Measurements from ENCODE around the gene ATRN.
"Not testable (repeated sequence)": the region's sequence is repeated elsewhere in the genome, so short reads cannot be mapped to it uniquely, and the experiment has no call there.

Gene ATRN

DNA sequence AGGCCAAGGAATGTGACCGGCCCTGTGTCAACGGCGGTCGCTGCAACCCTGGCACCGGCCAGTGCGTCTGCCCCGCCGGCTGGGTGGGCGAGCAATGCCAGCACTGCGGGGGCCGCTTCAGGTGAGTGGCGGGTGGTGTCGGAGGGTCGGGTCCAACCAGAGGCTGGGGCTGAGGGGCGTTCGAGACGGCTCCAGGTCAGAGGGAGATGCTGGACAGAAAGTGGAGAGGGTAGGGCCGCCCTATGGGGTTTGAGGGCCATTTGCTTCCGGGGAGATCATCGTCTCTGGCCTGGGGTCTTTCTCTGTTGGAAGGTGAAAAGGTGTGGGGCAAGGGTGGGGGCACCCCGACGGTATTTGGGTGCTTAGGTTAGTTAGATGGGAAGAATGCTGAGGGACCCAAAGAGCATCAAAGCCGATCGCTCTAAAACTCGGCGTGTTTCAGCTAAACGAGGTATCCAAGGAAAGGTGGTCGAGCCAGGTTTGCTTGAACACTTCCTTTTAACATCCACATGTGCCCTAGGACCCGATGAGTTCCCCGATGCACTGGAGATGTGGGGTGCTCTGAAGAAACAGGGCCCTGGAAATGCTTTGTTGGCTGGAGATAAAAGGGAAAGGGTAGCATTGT lies 691 bp downstream of the ATRN start:
- no peak for DNase-seq

DNA sequence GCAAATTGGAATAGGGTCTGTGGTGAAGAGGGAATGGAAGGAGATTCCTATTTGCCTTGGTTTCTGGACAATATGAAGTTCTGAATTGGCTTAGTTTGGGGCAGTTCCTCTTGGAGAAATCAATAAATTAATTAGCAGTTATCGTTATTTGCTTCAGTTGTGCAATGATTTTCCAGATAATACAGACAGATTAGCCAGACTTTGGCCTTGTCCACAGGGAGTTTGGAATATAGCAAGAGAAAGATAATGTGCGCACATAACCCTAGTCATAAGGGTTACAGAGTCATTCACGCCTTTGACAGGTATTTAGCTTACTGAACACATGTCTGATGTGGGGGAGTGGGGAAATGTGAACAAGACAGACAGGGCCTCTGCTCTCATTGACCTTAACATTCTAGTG lies 1.3 kb downstream of the ATRN start:
- no peak for DNase-seq

DNA sequence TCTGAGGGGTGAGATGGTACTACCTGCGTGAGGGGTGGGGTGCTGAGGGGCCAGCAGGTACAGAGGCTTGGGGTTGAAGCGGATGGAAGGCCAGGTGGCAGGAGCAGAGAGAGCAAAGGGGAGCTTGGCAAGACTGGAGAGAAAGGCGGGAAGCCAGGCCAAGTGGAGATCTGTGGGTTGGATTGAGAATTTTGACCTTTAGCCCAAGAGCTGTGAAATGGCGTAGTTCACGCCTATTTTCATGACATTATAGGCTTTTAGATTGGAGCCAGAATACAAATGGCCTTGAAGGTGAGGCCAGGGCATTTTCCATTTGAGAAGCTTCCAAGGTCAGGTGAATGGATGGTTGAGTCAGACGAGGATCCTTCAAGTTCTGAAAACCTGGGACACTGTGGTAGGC lies 2.5 kb downstream of the ATRN start:
- no peak for DNase-seq

DNA sequence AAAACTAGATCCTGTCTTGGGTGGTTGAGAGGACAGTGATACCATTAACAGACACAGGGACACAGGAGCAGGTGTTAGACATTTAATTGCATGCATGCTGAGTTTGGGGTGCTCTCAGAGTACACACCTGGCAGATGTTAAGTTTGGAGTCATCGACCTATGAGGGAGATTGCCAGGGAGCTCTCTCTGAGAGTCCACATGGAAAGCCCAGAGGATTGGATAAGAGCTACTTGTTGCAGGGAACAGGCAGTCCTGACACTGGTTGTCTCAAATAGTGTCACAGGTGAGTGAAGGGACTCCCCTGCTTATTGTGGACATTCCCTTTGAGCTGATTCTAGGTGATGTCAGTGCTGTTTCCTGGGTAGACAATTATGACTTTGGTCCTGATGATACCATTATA lies 3.1 kb downstream of the ATRN start:
- DNase-seq = no peak

DNA sequence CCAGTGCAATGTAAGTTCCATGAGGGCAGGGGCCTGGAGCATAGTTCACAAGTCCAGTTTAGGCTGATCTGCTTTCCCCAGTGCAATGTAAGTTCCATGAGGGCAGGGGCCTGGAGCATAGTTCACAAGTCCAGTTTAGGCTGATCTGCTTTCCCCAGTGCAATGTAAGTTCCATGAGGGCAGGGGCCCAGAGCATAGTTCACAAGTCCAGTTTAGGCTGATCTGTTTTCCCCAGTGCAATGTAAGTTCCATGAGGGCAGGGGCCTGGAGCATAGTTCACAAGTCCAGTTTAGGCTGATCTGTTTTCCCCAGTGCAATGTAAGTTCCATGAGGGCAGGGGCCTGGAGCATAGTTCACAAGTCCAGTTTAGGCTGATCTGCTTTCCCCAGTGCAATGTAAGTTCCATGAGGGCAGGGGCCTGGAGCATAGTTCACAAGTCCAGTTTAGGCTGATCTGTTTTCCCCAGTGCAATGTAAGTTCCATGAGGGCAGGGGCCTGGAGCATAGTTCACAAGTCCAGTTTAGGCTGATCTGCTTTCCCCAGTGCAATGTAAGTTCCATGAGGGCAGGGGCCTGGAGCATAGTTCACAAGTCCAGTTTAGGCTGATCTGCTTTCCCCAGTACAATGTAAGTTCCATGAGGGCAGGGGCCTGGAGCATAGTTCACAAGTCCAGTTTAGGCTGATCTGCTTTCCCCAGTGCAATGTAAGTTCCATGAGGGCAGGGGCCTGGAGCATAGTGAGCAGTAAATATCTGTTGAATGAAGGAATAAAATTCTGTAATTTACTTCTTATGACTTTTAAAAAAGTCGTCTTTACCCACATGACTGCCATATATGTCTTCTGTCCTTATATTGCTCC lies 6.4 kb downstream of the ATRN start:
- not testable (repeated sequence) for DNase-seq

DNA sequence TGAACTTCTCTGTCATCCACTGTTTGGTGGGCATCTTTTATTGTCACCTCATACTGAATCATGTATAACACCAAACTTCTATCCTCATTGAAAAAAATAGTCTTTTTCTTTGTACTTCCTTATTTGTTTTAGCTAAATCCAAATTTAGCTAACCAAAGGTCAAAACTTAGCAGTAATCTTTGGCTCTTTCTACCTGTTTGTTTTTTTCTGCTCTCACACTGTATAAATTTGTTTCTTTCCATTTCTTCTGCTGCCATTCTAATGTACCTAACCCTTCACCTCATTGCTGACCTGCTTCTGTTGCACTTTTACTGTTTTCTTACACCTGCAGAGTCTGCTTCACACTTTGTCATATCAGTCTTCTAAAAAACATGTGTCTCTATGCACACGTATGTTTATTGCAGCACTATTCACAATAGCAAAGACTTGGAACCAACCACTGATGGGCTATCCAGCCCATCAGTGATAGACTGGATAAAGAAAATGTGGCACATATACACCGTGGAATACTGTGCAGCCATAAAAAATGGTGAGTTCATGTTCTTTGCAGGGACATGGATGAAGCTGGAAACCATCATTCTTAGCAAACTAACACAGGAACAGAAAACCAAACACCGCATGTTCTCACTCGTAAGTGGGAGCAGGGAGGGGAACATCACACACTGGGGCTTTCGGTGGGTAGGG lies 7.2 kb downstream of the ATRN start:
- no peak for DNase-seq

DNA sequence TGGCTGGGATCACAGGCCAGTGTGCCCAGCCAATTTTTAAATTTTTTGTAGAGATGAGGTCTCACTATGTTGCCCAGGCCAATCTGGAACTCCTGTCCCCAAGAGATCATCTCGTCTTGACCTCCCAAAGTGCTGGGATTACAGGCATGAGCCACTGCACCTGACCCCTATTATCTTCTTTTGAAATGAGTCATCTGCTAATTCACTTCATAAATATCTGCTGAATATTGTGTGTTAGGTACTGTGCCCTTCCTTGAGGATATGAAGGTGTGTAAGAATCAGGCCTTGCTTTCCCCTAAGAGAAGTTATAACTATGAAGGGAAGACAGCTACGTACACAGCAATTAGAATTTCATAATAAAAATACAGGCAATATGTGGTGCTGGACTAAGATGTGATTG lies 8.2 kb downstream of the ATRN start:
- no peak for DNase-seq

DNA sequence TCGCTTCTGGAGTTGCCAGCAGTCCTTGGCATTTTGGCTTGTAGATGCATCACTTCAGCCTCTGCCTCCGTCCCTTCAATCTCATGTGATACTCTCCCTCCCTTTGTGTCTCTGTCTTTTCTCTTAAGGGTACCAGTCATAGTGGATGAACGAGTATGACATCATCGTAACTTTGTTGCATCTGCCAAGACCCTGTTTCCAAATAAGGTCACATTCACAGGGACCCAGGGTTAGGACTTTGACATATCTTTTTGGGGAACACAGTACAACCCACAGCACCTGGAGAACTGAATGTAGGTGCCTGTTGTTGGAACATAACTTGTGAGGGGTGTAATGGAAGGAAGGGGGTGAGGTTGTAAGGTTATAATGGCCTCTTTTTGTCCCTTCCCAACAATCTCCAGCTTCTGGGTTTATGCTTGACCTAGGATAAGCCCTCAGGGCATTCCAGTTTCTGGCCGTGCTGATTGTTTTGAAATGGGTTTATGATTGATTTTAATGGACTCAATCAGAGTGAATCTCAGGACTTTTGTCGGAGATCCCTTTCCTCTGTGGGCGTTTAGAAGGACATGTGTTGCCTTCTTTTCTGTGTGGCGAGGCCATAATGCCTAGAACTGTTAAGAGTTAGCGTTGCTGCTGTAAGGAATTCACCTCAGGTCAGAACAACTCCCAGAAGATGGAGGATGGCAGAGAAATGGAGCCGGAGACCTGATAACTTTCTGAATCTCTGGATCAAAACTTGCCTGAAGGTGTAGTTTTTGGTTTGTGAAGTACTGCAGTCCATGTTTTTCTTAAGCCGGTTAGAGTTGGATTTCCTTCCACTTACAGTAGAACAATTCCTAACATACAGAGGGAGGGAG lies 9.2 kb downstream of the ATRN start:
- no peak for DNase-seq

DNA sequence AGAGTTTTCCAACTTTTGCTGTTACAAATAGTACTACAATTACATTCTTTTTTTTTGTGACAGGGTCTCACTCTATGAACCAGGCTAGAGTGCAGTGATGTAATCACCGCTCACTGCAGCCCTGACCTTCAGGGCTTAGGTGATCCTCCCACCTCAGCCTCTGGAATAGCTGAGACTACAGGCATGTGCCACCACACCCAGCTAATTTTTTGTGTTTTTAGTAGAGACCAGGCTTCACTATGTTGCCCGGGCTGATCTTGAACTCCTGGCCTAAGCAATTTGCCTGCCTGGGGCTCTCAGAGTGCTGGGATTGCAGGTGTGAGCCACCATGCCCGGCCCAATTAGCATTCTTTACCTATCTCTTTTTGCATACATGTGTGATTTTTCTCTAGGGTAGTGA lies 12.5 kb downstream of the ATRN start:
- DNase-seq = no peak

DNA sequence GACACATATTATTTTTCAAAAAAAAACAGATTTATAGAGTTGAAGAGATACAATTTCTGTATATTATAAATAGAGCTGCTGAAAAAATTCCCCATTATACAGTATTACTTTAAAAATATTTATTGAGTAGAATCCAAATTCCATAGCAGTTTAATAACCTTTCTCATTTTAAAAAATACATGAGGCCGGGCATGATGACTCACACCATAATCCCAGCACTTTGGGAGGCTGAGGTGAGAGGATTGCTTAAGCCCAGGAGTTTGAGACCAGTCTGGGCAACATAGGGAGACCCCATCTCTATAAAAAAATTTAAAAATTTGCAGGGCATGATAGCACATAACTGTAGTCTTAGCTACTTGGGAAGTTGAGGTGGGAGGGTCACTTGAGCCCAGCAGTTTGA lies 13.0 kb downstream of the ATRN start:
- DNase-seq = no peak

DNA sequence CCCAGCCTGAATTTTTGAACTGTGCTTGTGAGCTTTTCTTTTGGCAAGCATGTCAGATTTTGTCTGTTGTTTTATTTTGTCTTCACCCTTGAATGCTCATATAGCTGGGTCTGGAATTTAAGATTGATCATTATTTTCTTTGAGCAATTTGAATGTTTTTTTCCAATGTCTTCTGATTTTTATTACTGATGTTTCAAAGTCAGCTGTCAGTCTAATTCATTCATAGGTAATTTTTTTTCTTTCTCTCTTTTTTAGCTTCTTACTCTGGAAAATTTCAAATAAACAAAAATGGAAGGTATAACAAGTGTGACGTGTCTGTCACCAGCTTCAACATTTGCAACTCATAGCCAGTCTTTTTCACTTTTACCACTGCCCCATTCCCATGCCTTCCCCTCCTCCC lies 15.1 kb downstream of the ATRN start:
- no peak for DNase-seq

DNA sequence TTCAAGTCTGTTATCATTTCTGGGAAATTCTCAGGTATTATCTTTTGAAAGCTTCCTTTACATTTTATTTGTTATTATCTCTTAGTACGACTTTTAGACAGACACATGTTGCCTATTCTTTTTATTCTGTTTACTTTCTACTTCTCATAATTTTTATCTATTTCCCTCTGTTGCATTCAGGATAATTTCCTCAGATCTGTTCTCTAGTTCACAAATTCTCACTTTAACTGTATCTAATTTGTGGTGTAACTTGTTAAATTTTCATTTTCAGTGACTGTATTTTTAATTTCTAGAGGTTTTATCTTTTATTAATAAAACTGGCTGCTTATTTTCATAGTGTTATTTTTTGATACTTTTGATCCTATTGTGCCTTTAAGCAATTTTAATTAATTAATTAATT lies 16.0 kb downstream of the ATRN start:
- DNase-seq = no peak

DNA sequence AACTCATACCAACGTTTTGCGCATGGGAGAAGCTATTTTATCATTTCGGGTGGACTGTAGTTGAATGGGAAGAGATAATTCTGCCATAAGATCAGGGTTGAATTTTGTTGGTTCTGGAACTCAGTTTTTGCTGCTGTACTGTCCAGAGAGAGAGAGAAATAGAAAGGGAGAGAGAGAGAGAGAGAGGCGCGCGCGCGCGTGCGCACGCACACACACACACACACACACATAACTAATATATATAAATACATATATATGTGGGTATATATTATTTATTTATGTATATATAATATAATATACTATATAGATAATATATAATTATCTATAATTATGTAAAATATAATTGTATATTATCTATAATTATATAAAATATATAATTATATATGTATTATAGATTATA lies 21.9 kb downstream of the ATRN start:
- no peak for DNase-seq

DNA sequence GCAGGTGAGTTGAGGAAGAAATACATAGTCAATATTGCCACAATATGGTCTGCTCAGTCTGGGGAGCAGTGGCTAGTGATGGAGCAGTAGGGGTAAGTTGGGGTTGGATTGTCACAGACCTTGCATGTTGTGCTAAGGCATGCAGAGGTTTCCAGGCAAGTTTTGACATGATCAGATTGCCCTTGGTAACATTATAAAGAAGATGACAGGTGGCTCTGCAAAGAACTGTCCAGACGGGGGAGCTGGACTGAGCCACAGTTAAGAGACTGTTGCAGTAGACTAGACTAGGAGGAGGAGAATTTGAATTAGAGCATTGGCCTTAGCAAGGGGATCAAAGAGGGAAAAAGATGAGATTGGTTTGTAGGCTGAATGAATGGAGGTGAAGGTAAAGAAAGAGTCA lies 23.4 kb downstream of the ATRN start:
- no peak for DNase-seq

DNA sequence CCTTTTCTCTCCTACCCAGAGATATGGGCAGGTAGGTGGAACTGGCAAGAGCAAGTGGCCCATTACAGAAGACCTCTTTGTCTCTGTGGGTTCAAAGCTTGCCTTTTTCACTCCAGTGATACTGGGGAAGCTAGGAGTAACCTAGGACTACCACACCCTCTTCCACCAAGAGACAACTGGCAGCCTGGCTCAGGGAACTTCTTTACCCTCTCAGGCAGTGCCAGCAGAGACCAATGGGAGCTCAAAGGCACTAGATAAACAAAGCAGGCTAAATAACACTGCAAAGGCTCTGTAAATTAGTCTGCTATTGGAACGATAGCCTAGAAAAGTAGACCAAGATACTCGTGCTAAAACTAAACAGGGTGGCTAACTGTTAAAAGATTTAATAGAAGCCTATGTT lies 32.1 kb downstream of the ATRN start:
- DNase-seq = no peak

DNA sequence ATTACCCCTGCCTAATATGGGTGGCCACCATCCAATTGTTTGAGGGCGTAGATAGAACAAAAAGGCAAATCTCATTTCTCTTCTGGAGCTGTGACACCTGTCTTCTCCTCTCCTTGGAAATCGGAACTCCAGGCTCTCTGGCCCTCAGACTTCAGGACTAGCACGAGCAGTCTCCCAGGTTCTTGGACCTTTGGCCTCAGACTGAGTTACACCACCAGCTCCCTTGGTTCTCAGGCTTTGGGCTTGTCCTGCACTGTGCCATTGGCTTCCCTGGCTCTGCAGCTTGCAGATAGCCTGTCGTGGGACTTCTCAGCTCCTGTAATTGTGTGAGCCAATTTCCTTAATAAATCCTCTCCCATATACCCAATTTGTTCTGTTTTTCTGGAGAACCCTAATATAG lies 34.3 kb downstream of the ATRN start:
- DNase-seq = no peak

DNA sequence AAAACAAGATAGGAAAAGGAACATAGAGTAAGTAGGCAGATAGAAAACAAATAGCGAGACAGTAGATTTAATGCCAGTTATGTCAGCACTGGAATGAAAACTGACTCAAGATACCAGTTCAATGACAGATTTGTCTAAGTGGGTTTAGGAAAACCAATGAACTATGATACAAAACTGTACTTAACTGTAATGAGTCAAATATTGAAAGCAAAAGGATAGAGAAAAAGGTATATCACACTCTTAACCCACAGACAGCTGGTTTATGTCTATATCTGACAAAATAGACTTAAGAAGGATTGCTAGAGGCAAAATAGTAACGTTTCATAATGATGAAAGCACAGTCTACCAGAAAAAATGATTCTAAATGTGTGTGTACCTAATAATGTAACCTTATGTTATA lies 38.2 kb downstream of the ATRN start:
- no peak for DNase-seq

DNA sequence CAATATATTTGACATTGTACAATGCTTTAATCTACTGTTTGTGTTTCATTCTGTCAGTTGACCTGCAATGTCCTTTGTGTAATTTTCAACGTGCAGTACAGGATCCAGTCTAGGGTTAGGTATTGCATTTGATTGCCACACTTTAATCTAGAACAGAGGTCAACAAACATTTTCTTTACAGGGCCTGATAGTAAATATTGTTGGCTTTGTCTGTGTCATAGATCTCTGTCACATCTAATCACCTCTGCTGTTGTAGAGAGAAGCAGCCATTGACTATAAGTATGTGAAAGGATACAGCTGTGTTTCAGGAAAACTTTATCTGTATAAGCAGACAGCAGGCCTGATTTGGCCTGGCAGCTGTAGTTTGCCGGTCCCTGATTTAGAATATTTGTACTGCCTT lies 39.3 kb downstream of the ATRN start:
- no peak for DNase-seq

DNA sequence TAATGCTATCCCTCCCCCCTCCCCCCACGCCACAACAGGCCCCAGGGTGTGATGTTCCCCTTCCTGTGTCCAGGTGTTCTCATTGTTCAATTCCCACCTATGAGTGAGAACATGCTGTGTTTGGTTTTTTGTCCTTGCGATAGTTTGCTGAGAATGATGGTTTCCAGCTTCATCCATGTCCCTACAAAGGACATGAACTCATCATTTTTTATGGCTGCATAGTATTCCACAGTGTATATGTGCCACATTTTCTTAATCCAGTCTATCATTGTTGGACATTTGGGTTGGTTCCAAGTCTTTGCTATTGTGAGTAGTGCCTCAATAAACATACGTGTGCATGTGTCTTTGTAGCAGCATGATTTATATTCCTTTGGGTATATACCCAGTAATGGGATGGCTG lies 41.4 kb downstream of the ATRN start:
- not testable (repeated sequence) for DNase-seq

DNA sequence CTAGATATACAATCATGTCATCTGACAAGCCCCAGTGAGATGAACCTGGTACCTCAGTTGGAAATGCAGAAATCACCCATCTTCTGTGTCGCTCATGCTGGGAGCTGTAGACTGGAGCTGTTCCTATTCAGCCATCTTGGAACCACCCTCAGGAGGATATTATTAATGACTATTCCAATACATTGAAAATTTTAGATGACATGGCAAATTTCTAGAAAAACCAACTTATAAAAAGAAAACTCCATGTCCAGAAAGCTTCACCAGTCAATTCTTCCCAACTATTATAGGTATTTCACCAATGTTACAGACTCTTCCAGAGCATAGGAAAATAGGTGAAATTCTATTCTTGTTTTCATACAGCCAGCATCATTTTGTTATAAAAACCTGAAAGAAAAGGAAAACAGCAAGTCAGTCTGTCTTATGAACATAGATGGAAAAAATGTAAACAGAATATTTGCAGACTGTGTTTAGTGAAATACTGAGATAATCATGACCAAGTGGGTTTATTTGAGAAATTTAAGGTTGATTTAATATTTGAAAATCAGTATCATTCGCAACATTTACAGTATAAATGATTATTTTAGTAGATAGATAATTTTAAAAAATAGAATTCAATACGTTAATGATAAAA lies 43.3 kb downstream of the ATRN start:
- no peak for DNase-seq

DNA sequence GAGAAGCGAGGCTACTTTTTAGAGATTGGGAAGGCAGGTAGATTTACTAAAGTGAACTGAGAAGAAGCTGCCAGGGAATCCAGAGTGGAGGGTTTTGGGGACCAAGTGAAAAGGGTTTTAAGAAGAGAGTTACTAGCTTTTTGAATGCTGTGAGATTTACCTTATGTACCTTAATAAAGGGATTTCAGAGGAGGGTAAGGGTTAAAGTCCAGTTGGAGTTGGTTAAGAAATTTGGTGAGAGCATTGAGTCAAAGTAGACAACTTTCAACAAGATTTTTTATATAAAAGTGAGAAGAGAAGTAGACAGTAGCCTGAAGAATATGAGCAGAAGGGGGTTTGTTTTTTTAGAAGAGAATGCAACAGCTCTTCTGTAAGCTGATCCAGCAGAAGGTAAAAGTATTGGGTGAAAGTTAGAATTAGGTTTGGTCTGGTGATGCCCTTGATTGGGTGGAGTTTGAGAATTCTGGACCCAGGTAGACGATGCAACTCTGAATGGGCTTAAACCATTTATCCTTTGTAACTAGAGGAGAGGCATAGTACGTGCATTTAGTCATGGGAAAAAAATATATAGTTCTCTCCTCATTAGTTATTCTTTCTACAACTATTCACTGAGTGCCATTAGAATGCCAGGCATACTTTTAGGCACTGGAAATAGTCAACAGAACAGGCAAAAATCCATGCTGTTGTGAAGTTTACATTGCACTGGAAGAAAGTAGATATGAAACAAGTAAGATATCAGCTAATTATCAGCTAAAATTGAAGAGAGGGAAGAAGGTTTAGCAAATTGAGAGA lies 44.8 kb downstream of the ATRN start:
- DNase-seq = no peak
